ENCODE data around the gene RPAP2.
A peak's percentile ranks its signal among the peaks of the same experiment; 100 is the strongest.

RPAP2 gene

GRCh38 chr1:92324784-92325183 is 25.9 kb downstream of the RPAP2 start:
- TF ChIP-seq, protein P1, sequence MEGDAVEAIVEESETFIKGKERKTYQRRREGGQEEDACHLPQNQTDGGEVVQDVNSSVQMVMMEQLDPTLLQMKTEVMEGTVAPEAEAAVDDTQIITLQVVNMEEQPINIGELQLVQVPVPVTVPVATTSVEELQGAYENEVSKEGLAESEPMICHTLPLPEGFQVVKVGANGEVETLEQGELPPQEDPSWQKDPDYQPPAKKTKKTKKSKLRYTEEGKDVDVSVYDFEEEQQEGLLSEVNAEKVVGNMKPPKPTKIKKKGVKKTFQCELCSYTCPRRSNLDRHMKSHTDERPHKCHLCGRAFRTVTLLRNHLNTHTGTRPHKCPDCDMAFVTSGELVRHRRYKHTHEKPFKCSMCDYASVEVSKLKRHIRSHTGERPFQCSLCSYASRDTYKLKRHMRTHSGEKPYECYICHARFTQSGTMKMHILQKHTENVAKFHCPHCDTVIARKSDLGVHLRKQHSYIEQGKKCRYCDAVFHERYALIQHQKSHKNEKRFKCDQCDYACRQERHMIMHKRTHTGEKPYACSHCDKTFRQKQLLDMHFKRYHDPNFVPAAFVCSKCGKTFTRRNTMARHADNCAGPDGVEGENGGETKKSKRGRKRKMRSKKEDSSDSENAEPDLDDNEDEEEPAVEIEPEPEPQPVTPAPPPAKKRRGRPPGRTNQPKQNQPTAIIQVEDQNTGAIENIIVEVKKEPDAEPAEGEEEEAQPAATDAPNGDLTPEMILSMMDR (IDR thresholded peaks at IDR 0.05; ENCODE audit: insufficient read depth, low read depth, low read length, missing control alignments): no peak
- no peak for DNase-seq (ENCODE audit: low read depth)
- no peak overlapping the region for H3K4me3 ChIP-seq (ENCODE audit: low read length)

DNA sequence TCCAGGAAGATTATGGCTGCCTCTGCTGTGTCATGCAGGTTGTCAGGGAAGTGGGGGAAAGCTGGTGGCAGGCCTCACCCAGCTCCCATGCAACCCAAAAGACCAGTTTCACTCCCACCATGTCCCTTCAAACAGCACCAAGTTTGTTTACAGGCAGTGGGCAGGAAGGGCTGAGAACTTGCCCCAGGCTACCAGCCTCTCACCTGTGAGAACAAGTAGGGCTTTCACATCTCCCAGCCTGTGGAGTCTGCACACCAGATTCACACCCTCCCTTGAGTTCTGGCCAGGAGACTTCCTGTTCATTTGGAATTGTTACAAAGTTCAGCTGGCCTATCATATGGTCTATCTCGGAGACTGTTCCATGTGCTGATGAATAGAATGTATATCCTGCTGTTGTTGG is 27.8 kb downstream of the RPAP2 start:
- DNase-seq (ENCODE audit: low read depth): peak; percentile 91
- TF ChIP-seq, protein P1 (IDR thresholded peaks at IDR 0.05; ENCODE audit: insufficient read depth, low read depth, low read length, missing control alignments): no peak
- no peak overlapping the region for H3K4me3 ChIP-seq (ENCODE audit: low read length)

GRCh38 chr1:92327794-92328193 is 28.9 kb downstream of the RPAP2 start:
- no peak overlapping the region for H3K4me3 ChIP-seq (ENCODE audit: low read length)
- no peak for DNase-seq (ENCODE audit: low read depth)
- TF ChIP-seq, protein P1 (IDR thresholded peaks at IDR 0.05; ENCODE audit: insufficient read depth, low read depth, low read length, missing control alignments): no peak

DNA sequence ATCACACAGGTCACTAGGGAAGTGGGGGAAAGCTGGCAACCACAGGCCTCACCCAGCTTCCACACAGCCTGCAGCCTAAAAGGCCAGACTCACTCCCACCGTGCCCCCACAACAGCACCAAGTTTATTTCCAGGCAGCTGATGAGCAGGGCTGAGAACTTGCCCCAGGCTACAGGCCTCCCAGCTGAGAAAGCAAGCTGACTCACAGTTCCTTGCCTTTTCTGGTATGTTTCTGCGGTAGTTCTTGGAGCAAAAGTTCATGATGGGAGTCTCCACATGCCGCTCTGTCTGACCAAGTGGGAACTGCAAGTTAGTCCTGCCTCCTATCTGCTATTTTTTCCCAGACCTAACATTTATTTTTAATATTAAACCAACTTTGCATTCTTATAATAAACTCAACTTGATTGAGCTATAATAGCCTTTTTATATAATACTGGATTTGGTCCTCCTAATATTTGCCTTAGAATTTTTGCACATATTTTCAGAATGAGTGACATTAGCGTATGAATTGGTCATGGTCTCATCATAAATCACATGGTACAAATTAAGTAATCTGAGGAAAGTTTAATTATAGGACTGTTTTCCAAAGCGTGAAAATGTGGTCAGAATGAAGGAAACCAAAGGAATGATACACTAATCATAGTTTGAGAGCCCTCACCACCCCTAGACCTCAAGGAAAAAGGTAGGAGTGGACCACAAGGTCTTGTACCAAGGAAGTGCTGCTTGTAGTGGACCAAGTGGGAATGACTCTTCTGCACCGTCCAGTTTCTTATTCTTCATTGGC is 30.7 kb downstream of the RPAP2 start:
- TF ChIP-seq, protein P1 (IDR thresholded peaks at IDR 0.05; ENCODE audit: insufficient read depth, low read depth, low read length, missing control alignments): no peak
- no peak overlapping the region for H3K4me3 ChIP-seq (ENCODE audit: low read length)
- peak; percentile 92 for DNase-seq (ENCODE audit: low read depth)

GRCh38 chr1:92333668-92334067 is 34.8 kb downstream of the RPAP2 start:
- H3K4me3 ChIP-seq (ENCODE audit: low read length): no peak overlapping the region
- TF ChIP-seq, protein P1 (IDR thresholded peaks at IDR 0.05; ENCODE audit: insufficient read depth, low read depth, low read length, missing control alignments): no peak
- DNase-seq (ENCODE audit: low read depth): no peak

DNA sequence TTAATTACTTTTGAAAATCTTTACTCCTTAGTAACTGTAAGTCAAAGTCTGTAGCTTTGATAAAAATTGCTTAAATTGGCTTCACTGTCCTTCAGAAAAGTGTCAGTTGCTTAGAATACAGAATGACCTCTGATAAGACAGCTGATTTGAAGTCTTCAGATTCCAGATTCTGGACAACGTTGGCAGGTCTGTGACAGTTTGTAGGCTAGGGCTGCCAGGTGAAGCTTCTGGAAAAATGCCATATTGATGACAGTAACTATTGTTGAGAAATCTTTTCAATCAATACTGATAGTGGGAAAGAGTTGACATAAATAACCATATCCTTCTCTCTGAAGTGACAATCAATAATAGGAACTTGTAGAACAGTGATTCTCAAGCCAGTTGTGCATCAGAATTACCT is 41.3 kb downstream of the RPAP2 start:
- no peak for DNase-seq (ENCODE audit: low read depth)
- TF ChIP-seq, protein P1 (IDR thresholded peaks at IDR 0.05; ENCODE audit: insufficient read depth, low read depth, low read length, missing control alignments): no peak
- H3K4me3 ChIP-seq (ENCODE audit: low read length): no peak overlapping the region

GRCh38 chr1:92342401-92342800 is 43.5 kb downstream of the RPAP2 start:
- no peak for DNase-seq (ENCODE audit: low read depth)
- TF ChIP-seq, protein P1 (IDR thresholded peaks at IDR 0.05; ENCODE audit: insufficient read depth, low read depth, low read length, missing control alignments): no peak
- H3K4me3 ChIP-seq (ENCODE audit: low read length): no peak overlapping the region

All from epithelial cell of esophagus (primary cell).